ENCODE results near the gene PAX7. TPM values are rescaled to one million over a fixed set of nuclear protein-coding genes. Genes with fewer than 3 reads are reported as not detected.

The PAX7 gene
- not detected in 2 replicates for total RNA-seq

DNA sequence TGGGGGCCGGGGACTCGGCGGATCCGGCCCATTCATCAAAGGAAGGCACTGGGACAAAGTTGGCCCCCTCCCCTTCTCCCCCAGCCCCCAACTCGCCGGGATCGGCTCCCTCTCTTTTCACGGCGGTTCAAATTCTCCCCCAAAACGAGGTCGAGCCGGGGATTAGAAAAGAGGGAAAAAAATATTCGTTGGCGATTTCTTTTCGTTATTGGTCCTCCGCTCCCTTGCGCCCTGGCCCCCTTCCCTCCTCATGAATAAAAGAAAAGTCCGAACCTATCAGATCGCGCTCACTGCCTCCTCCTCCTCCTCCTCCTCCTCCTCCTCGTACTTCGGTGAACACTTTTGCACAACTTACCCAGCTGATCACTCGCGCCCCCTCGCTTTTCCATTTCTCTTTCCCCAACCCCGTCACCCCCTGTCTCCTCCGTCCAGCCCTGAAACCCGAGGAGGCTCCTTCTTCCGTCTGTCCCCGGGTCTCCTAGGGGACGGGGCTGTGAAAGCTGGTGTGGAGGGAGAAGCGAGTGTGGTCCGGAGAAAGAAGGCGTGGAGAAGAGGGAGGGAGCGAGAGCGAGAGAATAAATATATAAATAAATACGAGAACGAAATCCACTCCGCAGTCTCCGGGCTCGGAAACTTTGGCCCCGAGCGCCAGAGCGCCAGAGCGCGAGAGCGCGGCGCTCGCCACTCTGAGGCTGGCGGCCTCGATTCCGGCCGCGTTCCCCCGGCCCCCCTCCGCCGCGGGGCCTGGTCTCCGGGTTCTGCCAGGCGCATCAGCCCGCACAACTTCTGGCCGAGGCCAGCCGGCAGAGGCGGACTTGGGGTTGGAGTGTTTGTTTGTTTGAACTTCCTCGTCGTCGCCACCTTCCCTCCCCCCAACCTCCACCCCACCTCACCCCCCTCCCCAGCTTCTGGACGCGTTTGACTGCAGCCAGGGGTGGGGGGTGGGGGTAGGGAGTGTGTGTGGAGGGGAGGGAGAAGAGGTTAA, at the start of gene PAX7:
TSS of gene PAX7 (plus strand) at position 336 of the 985 bp plus-strand sequence. CDS start 758 bp downstream, outside the sequence.

Other genes starting within 250 kb of the PAX7 start
- gene KLHDC7A, start 149.9 kb upstream of the PAX7 start, total RNA-seq, result 0.05 and 0.07 TPM in 2 replicates
- not detected in 2 replicates for gene TAS1R2, start 228.8 kb downstream of the PAX7 start, total RNA-seq

Measured in airway epithelial cell (primary cell).